ENCODE data around the gene CRYBB1. TPM values are rescaled to one million over a fixed set of nuclear protein-coding genes. Genes with fewer than 3 reads are reported as not detected.
A peak's percentile ranks its signal among the peaks of the same experiment; 100 is the strongest.
"Not testable (repeated sequence)": the region's sequence is repeated elsewhere in the genome, so short reads cannot be mapped to it uniquely, and the experiment has no call there.

CRYBB1 gene
- total RNA-seq, 2 donors from 2014 or later: not detected

DNA sequence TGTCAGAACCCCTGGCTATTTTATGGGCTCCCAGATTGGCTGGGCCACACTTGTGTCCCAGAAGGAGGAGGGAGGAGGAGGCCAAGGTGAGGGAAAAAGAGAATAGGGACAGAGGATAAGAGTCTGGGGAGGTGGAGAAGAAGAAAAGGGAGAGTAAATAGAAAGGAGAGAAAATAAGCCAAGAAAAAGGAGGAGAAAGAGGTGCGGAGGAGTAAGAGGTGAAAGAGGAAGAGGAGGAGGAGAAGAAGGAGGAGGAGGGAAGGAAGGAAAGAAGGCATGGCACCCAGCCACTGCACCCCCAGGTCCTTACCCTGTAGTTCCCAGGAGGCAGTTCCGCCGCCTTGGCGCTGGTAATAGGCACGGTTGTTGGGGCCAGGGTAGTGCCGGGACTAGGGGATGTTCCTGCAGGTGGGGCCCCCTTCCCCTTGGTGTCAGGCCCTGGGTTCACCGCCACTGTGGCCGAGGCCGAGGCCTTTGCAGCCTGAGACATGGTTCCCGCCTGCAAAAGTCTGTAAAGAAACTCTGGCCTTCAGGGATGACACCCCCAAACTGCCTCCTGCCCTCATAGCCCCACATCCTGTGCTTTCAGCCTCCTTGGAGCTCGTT, 1.9 kb downstream of the CRYBB1 start:
- ATAC-seq: no peak
- no peak overlapping the region for H3K27ac Mint-ChIP-seq

GRCh38 chr22:26615149-26615548, 2.7 kb downstream of the CRYBB1 start:
- DNase-seq (ENCODE audit: low spot score in 2 of 2): no peak
- Mint-ChIP-seq H3K36me3 (no peaks in the 10 kb centered on the region), H3K27ac (no peak overlapping the region), H3K9me3 (no peaks in the 10 kb centered on the region)
- no peak for ATAC-seq

More for the DNA sequence above, 1.9 kb downstream of the CRYBB1 start:
- DNase-seq (ENCODE audit: low spot score in 2 of 2): no peak
- Mint-ChIP-seq H3K9me3 (no peaks in the 10 kb centered on the region), H3K36me3 (no peaks in the 10 kb centered on the region)

- no peak for DNase-seq (ENCODE audit: low spot score in 2 of 2)
- H3K27ac Mint-ChIP-seq: no peak overlapping the region
- no peaks in the 10 kb centered on the region for H3K36me3 Mint-ChIP-seq
- ATAC-seq: no peak
- H3K9me3 Mint-ChIP-seq: no peaks in the 10 kb centered on the region
These were observed 3.5 kb downstream of the CRYBB1 start for GRCh38 chr22:26614322-26614721.

DNA sequence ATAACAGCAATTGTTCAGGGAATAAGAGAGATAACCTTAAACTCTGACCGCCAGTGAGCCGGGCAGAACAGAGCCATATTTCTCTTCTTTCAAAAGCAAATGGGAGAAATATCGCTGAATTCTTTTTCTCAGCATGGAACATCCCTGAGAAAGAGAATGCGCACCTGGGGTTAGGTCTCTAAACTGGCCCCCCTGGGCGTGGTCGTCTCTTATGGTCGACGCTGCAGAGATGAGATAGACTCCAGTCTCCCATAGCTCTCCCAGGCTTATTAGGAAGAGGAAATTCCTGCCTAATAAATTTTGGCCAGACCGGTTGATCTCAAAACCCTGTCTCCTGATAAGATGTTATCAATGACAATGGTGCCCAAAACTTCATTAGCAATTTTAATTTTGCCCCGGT, 4.1 kb downstream of the CRYBB1 start:
- ATAC-seq; H3K36me3 Mint-ChIP-seq; H3K27ac Mint-ChIP-seq; DNase-seq (ENCODE audit: low spot score in 2 of 2); H3K9me3 Mint-ChIP-seq: not testable (repeated sequence)

DNA sequence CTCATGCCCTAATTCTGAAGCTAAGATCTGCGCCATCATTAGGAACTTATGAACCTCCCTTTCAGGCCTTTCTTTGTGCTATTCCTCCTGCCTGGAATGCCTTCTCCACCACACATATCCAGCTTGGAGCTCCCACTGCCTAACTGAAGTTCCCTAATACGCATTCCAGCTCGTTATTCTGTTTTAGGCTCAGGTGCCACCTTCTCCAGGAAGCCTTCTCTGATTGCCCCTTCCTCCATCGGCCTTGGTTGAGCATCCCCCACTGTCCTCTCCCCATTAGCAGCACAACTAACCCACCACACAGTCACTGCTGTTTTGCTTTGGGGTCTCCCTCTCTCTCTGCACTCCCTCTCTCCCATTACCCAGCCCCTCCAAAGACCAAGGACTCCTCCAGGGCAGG, 5.2 kb downstream of the CRYBB1 start:
- DNase-seq (ENCODE audit: low spot score in 2 of 2) (no peak), ATAC-seq (no peak)
- peak overlapping the region in 1 of 2 donors; percentile 54 for H3K27ac Mint-ChIP-seq
- no peaks in the 10 kb centered on the region for H3K9me3 Mint-ChIP-seq
- H3K36me3 Mint-ChIP-seq: no peaks in the 10 kb centered on the region

- DNase-seq (ENCODE audit: low spot score in 2 of 2) (no peak), ATAC-seq (peak; percentile 50 to 78)
- H3K27ac Mint-ChIP-seq: peak overlapping the region in 1 of 2 donors; percentile 27
- H3K9me3 Mint-ChIP-seq: no peaks in the 10 kb centered on the region
- no peaks in the 10 kb centered on the region for H3K36me3 Mint-ChIP-seq
These were observed 6.8 kb downstream of the CRYBB1 start for GRCh38 chr22:26610996-26611395.

GRCh38 chr22:26610072-26610958, 7.5 kb downstream of the CRYBB1 start:
- DNase-seq (ENCODE audit: low spot score in 2 of 2): peak; percentile 24 to 73
- no peaks in the 10 kb centered on the region for H3K9me3 Mint-ChIP-seq
- peak overlapping the region; percentile 10 to 27 for H3K27ac Mint-ChIP-seq
- peak; percentile 74 to 90 for ATAC-seq
- H3K36me3 Mint-ChIP-seq: no peaks in the 10 kb centered on the region

- no peaks in the 10 kb centered on the region for H3K36me3 Mint-ChIP-seq
- DNase-seq (ENCODE audit: low spot score in 2 of 2) (no peak), ATAC-seq (no peak)
- H3K9me3 Mint-ChIP-seq: no peaks in the 10 kb centered on the region
- peak overlapping the region in 1 of 2 donors; percentile 0 for H3K27ac Mint-ChIP-seq
These were observed 8.5 kb downstream of the CRYBB1 start for GRCh38 chr22:26609287-26609686.

GRCh38 chr22:26608129-26608528, 9.7 kb downstream of the CRYBB1 start:
- ATAC-seq (no peak), DNase-seq (ENCODE audit: low spot score in 2 of 2) (no peak)
- H3K36me3 Mint-ChIP-seq: no peaks in the 10 kb centered on the region
- H3K9me3 Mint-ChIP-seq: no peaks in the 10 kb centered on the region
- H3K27ac Mint-ChIP-seq: peak overlapping the region in 1 of 2 donors; percentile 38

- Mint-ChIP-seq H3K9me3 (no peaks in the 10 kb centered on the region), H3K27ac (no peak overlapping the region), H3K36me3 (no peaks in the 10 kb centered on the region)
- DNase-seq (ENCODE audit: low spot score in 2 of 2) (no peak), ATAC-seq (no peak)
These were observed 11.2 kb downstream of the CRYBB1 start for GRCh38 chr22:26606611-26607010.

- peak overlapping the region in 1 of 2 donors; percentile 32 for H3K27ac Mint-ChIP-seq
- DNase-seq (ENCODE audit: low spot score in 2 of 2): no peak
These were observed 13.5 kb downstream of the CRYBB1 start for GRCh38 chr22:26604368-26604767.

DNA sequence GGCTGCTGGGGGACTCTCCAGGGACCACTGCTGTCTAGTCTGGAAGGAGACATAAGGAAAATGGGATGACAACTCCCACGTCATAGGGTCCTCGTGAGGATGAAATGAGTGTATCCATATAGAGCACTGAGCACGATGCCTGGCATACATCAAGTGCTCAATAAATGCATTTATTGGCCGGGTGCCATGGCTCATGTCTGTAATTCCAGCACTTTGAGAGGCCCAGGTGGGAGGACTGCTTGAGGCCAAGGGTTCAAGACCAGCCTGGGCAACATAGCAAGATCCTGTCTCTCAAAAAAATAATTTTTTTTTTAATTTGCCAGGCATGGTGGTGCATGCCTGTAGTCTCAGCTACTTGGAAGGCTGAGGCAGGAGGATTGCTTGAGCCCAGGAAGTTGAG, 15.7 kb downstream of the CRYBB1 start:
- ATAC-seq (no peak), DNase-seq (ENCODE audit: low spot score in 2 of 2) (no peak)
- H3K36me3 Mint-ChIP-seq: no peaks in the 10 kb centered on the region
- no peaks in the 10 kb centered on the region for H3K9me3 Mint-ChIP-seq
- no peak overlapping the region for H3K27ac Mint-ChIP-seq

More at GRCh38 chr22:26604368-26604767, 13.5 kb downstream of the CRYBB1 start:
- ATAC-seq: no peak
- no peaks in the 10 kb centered on the region for H3K9me3 Mint-ChIP-seq
- H3K36me3 Mint-ChIP-seq: no peaks in the 10 kb centered on the region

GRCh38 chr22:26601726-26602125, 16.1 kb downstream of the CRYBB1 start:
- no peak for ATAC-seq

DNA sequence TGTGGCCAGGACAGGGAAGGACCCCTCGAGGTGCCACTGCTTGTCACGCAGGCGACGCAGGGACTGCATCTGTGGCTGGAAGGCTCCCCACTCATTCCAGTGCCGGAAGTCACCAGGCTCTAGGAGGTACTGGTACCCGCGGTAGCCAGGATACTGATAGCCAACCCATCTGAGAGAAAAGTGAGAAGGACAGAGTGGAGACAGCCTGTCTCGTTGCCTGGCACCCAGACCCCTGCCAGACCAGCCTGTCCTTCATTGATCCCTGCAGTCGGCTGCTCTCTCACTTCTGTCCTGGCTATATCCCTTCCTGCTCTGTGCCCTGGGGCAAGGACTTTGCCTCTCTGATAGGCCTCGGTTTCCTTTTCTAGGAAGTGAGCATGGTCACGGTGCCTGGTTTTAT, 18.3 kb downstream of the CRYBB1 start:
- H3K9me3 Mint-ChIP-seq: no peaks in the 10 kb centered on the region
- H3K27ac Mint-ChIP-seq: no peak overlapping the region
- DNase-seq (ENCODE audit: low spot score in 2 of 2) (no peak), ATAC-seq (no peak)
- H3K36me3 Mint-ChIP-seq: no peaks in the 10 kb centered on the region

More at GRCh38 chr22:26601726-26602125, 16.1 kb downstream of the CRYBB1 start:
- no peaks in the 10 kb centered on the region for H3K36me3 Mint-ChIP-seq
- no peaks in the 10 kb centered on the region for H3K9me3 Mint-ChIP-seq
- H3K27ac Mint-ChIP-seq: no peak overlapping the region
- DNase-seq (ENCODE audit: low spot score in 2 of 2): no peak

GRCh38 chr22:26597480-26597879, 20.3 kb downstream of the CRYBB1 start:
- no peaks in the 10 kb centered on the region for H3K9me3 Mint-ChIP-seq
- no peak overlapping the region for H3K27ac Mint-ChIP-seq
- DNase-seq (ENCODE audit: low spot score in 2 of 2): no peak
- H3K36me3 Mint-ChIP-seq: no peaks in the 10 kb centered on the region
- ATAC-seq: no peak

- Mint-ChIP-seq H3K27ac (no peak overlapping the region), H3K9me3 (no peaks in the 10 kb centered on the region), H3K36me3 (no peaks in the 10 kb centered on the region)
- ATAC-seq (no peak), DNase-seq (ENCODE audit: low spot score in 2 of 2) (no peak)
These were observed 20.8 kb downstream of the CRYBB1 start for GRCh38 chr22:26597026-26597425.

DNA sequence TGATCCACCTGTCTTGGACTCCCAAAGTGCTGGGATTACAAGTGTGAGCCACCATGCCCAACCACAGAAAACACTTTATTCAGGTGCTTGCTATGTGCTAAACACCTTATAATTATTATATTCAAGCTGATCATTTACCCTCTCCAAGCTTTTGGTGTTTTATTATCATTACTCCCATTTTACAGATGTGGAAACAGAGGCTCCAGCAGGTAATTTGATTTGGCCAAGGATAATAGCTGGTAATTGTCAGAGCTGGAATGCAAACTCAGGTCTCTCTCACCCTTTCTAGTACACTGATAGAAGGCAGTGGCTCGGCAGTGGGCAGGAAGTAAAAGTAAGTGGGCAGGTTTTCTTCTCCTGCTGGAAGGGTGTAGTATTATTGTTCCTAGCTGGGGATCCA, 24.1 kb downstream of the CRYBB1 start:
- no peak for DNase-seq (ENCODE audit: low spot score in 2 of 2)
- ATAC-seq: no peak
- Mint-ChIP-seq H3K9me3 (no peaks in the 10 kb centered on the region), H3K27ac (no peak overlapping the region), H3K36me3 (peaks cover 0 to under 1% of the 10 kb centered on the region in 2 donors)
